ENCODE data around the gene ALG3. TPM values are rescaled to one million over a fixed set of nuclear protein-coding genes. Genes with fewer than 3 reads are reported as not detected.

Gene ALG3
- total RNA-seq, 8 experiments from 2014 or later = 19.9 to 65.3 (median 42.0) TPM

- H3K4me1 ChIP-seq (replicated peaks in 1 of 2) = peaks cover 3 to 11% of the 10 kb centered on the region in 2 donors
- peak overlapping the region in 3 of 5 donors; percentile 87 to 93 (median 87) for H3K4me3 ChIP-seq
- in situ Hi-C loops (cut with MboI; ENCODE audit: low pct_unique_long_range_greater_than_20kb in 2 of 9, low sequenced_read_pairs in 9 of 9, unreplicated experiment in 9 of 9) = loop anchor here in 4 of 9 experiments (25.0 kb wide), 2 partner anchors 347 to 372 kb away; partner anchors contain the start of gene PARL (in 3 of the 4)
- 35 to 100% (median 93%) methylated on average over 1 to 3 of the region's 5 CpGs; no CpG with 5 or more reads in 3 of the 10 experiments for WGBS, 10 experiments
- ATAC-seq (replicated peaks in 6 of 8) = no peak
- no peak overlapping the region for H3K27ac ChIP-seq
These were observed 10.2 kb upstream of the ALG3 start for GRCh38 chr3:184258926-184259325.

DNA sequence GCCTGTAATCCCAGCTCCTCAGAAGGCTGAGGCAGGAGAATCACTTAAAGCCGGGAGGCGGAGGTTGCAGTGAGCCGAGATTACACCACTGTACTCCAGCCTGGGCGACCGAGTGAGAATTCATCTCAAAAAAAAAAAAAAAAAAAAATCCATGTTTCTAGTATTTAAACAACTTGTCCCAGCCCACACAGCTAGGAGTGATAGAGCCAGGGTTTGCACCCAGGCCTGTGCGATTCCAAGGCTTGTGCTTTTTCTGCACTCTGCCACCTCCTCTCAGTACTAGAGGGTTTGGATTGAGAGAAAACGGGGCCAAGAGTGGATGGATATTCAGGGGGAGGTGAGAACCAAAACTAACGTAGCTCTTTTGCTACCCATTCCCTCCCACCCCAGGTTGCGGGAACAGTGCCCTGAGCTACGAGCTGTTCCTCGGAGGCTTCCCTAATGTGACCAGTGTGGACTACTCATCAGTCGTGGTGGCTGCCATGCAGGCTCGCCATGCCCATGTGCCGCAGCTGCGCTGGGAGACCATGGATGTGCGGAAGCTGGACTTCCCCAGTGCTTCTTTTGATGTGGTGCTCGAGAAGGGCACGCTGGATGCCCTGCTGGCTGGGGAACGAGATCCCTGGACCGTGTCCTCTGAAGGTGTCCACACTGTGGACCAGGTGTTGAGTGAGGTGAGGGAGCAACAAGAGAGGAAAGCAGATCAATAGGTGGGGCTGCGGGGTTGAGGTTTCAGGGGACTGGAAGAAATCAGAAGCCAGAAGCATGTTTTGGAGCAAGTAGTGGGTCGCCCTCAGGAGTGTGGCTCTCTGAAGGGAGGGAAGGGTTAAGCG, 8.5 kb upstream of the ALG3 start:
- no peak for ATAC-seq (replicated peaks in 6 of 8)
- Histone ChIP-seq H3K4me3 (no peak overlapping the region), H3K27ac (no peak overlapping the region), H3K4me1 (replicated peaks in 1 of 2) (peaks cover 3% of the 10 kb centered on the region in 2 donors)
- WGBS, 10 experiments = 60 to 100% (median 84%) methylated on average over 1 to 14 of the region's 23 CpGs; no CpG with 5 or more reads in 2 of the 10 experiments
- in situ Hi-C loops (cut with MboI; ENCODE audit: low pct_unique_long_range_greater_than_20kb in 2 of 9, low sequenced_read_pairs in 9 of 9, unreplicated experiment in 9 of 9) = loop anchor here in 4 of 9 experiments (25.0 kb wide), 2 partner anchors 345 to 370 kb away; partner anchors contain the start of gene PARL (in 3 of the 4)

DNA sequence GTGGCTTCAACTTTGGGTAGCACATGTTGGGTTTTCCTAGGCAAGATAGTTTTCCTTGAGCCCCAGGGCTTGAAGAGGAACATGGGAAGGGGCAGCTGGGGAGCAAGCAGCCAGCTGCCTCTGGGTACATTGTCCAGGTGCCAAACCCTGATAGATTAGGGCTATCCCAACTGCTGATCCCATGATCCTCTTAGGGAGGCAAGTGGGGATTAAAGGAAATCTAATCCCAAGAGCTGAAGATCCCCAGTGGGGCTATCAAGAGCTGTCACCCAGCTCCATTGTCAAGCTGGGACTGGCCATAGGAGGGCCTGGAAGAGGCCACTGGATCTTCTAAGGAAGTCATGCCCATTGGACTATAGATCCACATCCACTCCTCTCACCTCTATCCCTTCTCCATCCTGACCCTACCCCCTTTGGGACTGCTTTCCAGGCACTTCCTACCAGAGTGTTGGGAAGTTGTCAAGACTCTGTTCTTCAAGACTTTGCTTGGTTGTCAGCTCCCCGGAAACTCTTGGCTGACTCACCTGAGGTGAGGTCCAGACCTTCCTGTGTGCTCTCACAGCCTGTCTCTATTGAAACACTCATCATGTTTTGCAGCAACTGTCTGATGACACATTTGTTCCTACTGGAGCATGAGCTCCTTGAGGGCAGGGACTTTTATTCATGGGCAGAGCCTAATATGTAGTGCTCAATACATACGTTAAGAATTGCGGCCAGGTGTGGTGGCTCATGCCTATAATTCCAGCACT, 6.7 kb upstream of the ALG3 start:
- in situ Hi-C loops (cut with MboI; ENCODE audit: low pct_unique_long_range_greater_than_20kb in 2 of 9, low sequenced_read_pairs in 9 of 9, unreplicated experiment in 9 of 9) = loop anchor here in 4 of 9 experiments (25.0 kb wide), 2 partner anchors 343 to 368 kb away; partner anchors contain the start of gene PARL (in 3 of the 4)
- no peak overlapping the region for H3K4me3 ChIP-seq
- peaks cover 0 to 3% of the 10 kb centered on the region in 2 donors for H3K4me1 ChIP-seq (replicated peaks in 1 of 2)
- ATAC-seq (replicated peaks in 6 of 8) = no peak
- WGBS, 10 experiments = 80 to 100% (median 100%) methylated on average over 1 to 3 of the region's 3 CpGs; no CpG with 5 or more reads in 7 of the 10 experiments
- no peak overlapping the region for H3K27ac ChIP-seq

DNA sequence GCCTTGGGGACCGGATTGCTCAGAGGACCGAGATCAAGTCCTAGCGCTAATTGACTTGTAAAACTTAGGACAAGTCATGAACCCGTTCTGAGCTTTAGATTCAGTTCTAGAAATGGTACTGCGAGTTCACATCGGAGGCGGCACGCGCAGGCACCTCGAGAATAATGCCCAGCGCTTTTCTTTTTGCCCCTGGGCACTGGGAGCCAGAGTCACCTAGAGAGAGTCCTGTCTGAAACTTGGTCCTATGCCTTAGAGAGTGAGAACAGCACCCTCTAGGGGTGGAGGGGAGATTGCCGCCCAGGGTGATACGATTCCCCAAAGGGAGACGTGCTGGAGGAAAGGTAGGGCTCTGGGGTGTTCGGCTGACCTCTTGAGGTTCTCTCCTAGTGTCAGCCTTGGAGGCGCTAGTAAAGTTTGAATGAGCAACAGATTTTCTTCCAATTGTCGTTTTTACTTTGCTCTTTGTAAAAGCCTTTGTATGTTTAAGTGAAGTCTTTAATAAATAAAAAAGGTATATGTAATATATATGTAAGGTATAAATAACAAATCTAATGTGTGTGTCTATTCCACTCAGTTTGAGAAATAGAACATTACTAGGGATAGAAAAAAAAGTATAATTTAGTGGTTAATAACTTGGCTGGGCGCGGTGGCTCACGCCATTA, 1.5 kb upstream of the ALG3 start:
- WGBS, 10 experiments = 0 to 76% (median 30%) methylated on average over 2 to 12 of the region's 20 CpGs; no CpG with 5 or more reads in 2 of the 10 experiments
- ATAC-seq (replicated peaks in 6 of 8) = peak; percentile 36 to 52 (median 45)
- peak overlapping the region; percentile 70 to 96 (median 80) for H3K4me3 ChIP-seq
- in situ Hi-C loops (cut with MboI; ENCODE audit: low pct_unique_long_range_greater_than_20kb in 2 of 9, low sequenced_read_pairs in 9 of 9, unreplicated experiment in 9 of 9) = loop anchor here in 4 of 9 experiments (25.0 kb wide), 2 partner anchors 338 to 363 kb away; partner anchors contain the start of gene PARL (in 3 of the 4)
- peaks cover 7 to 9% of the 10 kb centered on the region in 2 donors for H3K4me1 ChIP-seq (replicated peaks in 1 of 2)
- peak overlapping the region; percentile 77 to 98 for H3K27ac ChIP-seq

DNA sequence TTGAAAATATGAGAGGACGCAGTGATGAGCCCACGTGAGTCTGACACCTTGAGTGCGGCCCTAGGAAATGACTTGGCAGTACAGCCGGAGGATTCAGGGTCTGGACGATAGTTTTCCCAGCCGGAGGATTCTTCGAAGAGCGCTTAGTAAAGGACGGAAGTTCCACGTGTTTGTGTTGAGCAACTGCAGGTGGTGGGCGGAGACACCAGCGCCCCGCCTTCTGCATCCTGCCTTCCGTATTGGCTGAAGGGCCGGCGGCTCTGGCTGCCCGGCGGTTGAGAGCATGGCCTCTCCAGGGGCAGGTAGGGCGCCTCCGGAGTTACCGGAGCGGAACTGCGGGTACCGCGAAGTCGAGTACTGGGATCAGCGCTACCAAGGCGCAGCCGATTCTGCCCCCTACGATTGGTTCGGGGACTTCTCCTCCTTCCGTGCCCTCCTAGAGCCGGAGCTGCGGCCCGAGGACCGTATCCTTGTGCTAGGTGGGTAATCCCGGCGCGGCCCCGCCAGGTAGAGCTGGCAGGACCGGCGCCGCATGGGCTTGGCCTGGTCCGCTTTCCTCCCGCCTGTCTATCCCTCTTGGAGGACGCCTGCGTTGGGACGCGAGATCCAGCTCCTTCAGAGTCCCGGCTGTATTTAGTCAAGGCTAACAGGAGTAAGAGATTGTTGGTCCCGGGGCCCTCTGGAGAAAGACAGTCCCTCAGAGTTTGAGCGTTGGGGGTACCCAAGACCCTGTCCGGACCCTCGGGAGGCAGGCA, 827 bp upstream of the ALG3 start, which contains the start of gene EEF1AKMT4:
TSS of gene EEF1AKMT4 (plus strand) at position 261 of the 755 bp plus-strand sequence. CDS start at position 284, 23 bp downstream.
- H3K4me1 ChIP-seq (replicated peaks in 1 of 2) = peaks cover 7 to 9% of the 10 kb centered on the region in 2 donors
- in situ Hi-C loops (cut with MboI; ENCODE audit: low pct_unique_long_range_greater_than_20kb in 2 of 9, low sequenced_read_pairs in 9 of 9, unreplicated experiment in 9 of 9) = loop anchor here in 4 of 9 experiments (25.0 kb wide), 2 partner anchors 337 to 362 kb away; partner anchors contain the start of gene PARL (in 3 of the 4)

DNA sequence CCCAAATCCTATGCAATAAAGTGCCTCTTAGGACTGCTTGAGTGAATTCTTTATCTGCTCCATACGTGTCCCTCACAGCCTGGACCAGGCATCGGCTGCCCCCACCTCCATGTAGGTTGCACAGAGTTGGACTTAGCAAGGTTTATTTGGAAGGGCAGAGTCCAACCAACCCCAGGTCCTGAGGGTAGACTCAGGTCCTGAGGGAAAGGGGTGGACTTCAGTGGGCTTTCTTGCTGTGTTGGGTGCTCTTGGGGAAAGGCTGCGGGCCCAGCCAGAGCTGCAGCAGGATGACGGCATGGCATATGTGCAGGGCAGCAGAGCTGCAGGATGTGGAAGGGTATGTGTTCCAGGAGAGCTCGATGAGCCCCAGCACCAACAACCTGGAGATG, 6.5 kb downstream of the ALG3 start:
- peak in 4 of 8 experiments; percentile 15 to 33 (median 24) for ATAC-seq (replicated peaks in 6 of 8)
- H3K4me1 ChIP-seq (replicated peaks in 1 of 2) = no peaks in the 10 kb centered on the region
- H3K4me3 ChIP-seq = no peak overlapping the region
- in situ Hi-C loops (cut with MboI; ENCODE audit: low pct_unique_long_range_greater_than_20kb in 2 of 9, low sequenced_read_pairs in 9 of 9, unreplicated experiment in 9 of 9) = no loop called here
- 70 to 100% (median 92%) methylated on average over 1 to 5 of the region's 5 CpGs; no CpG with 5 or more reads in 5 of the 10 experiments for WGBS, 10 experiments
- H3K27ac ChIP-seq = no peak overlapping the region

More for the DNA sequence above, 827 bp upstream of the ALG3 start, which contains the start of gene EEF1AKMT4:
- H3K27ac ChIP-seq = peak within 1 kb of the TSS; percentile 92 to 98
- WGBS, 10 experiments = 0 to 7% (median 0%) methylated on average over 1 to 34 of the region's 54 CpGs; no CpG with 5 or more reads in 1 of the 10 experiments
- peak within 1 kb of the TSS; percentile 70 to 96 (median 80) for H3K4me3 ChIP-seq
- peak; percentile 89 to 95 (median 93) for ATAC-seq (replicated peaks in 6 of 8)

- WGBS, 10 experiments = 36% methylated on average over 3 of the region's 46 CpGs; no CpG with 5 or more reads in 9 of the 10 experiments
- no peak overlapping the region for H3K4me3 ChIP-seq
- no peaks in the 10 kb centered on the region for H3K4me1 ChIP-seq (replicated peaks in 1 of 2)
- in situ Hi-C loops (cut with MboI; ENCODE audit: low pct_unique_long_range_greater_than_20kb in 2 of 9, low sequenced_read_pairs in 9 of 9, unreplicated experiment in 9 of 9) = no loop called here
- peak; percentile 65 to 80 (median 74) for ATAC-seq (replicated peaks in 6 of 8)
- H3K27ac ChIP-seq = no peak overlapping the region
These were observed 7.1 kb downstream of the ALG3 start for GRCh38 chr3:184241447-184242296.

GRCh38 chr3:184241141-184241446, 7.7 kb downstream of the ALG3 start:
- in situ Hi-C loops (cut with MboI; ENCODE audit: low pct_unique_long_range_greater_than_20kb in 2 of 9, low sequenced_read_pairs in 9 of 9, unreplicated experiment in 9 of 9) = no loop called here
- ATAC-seq (replicated peaks in 6 of 8) = peak in 3 of 8 experiments; percentile 2 to 8 (median 4)
- 55% methylated on average over 5 of the region's 17 CpGs; no CpG with 5 or more reads in 9 of the 10 experiments for WGBS, 10 experiments
- H3K27ac ChIP-seq = no peak overlapping the region
- H3K4me3 ChIP-seq = no peak overlapping the region
- no peaks in the 10 kb centered on the region for H3K4me1 ChIP-seq (replicated peaks in 1 of 2)

- WGBS, 10 experiments = 40 to 80% (median 69%) methylated on average over 1 to 3 of the region's 4 CpGs; no CpG with 5 or more reads in 6 of the 10 experiments
- Histone ChIP-seq H3K4me1 (replicated peaks in 1 of 2) (no peaks in the 10 kb centered on the region), H3K27ac (no peak overlapping the region), H3K4me3 (no peak overlapping the region)
- peak in 3 of 8 experiments; percentile 25 to 66 (median 48) for ATAC-seq (replicated peaks in 6 of 8)
- in situ Hi-C loops (cut with MboI; ENCODE audit: low pct_unique_long_range_greater_than_20kb in 2 of 9, low sequenced_read_pairs in 9 of 9, unreplicated experiment in 9 of 9) = no loop called here
These were observed 8.2 kb downstream of the ALG3 start for GRCh38 chr3:184240384-184241140.

DNA sequence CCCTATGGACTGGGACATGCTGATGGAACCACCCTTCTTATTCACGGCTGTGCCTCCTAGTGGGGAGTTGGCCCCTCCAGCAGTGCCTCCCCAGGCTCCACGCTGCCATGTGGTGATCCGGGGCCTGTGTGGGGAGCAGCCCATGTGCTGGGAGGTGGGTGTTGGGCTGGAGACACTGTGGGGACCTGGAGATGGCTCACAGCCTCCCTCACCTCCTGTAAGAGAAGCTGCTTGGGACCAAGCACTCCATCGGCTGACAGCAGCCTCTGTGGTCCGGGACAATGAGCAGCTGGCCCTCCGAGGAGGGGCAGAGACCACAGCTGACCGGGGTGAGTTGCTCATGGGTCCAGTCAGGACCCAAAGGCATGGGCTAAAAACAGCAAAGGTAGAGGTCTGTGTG, 9.1 kb downstream of the ALG3 start:
- WGBS, 10 experiments = 0 to 82% (median 33%) methylated on average over 1 to 3 of the region's 7 CpGs; no CpG with 5 or more reads in 5 of the 10 experiments
- in situ Hi-C loops (cut with MboI; ENCODE audit: low pct_unique_long_range_greater_than_20kb in 2 of 9, low sequenced_read_pairs in 9 of 9, unreplicated experiment in 9 of 9) = no loop called here
- ATAC-seq (replicated peaks in 6 of 8) = no peak

More for the DNA sequence above, 9.1 kb downstream of the ALG3 start:
- H3K27ac ChIP-seq = no peak overlapping the region
- no peaks in the 10 kb centered on the region for H3K4me1 ChIP-seq (replicated peaks in 1 of 2)
- no peak overlapping the region for H3K4me3 ChIP-seq
